ENCODE results near the gene DNAJB2.
A peak's percentile ranks its signal among the peaks of the same experiment; 100 is the strongest.
"Not testable (repeated sequence)": the region's sequence is repeated elsewhere in the genome, so short reads cannot be mapped to it uniquely, and the experiment has no call there.

Gene DNAJB2

GRCh38 chr2:219279151-219279915 is at the start of gene DNAJB2:
Gene DNAJB2 (plus strand): TSS chr2:219279366. CDS start chr2:219279834, 468 bp downstream.
- DNase-seq, result peak; percentile 100

GRCh38 chr2:219230059-219230540 is 49.1 kb upstream of the DNAJB2 start:
- peak; percentile 82 for DNase-seq

- no peak for DNase-seq
Measured at GRCh38 chr2:219234331-219234730, 44.8 kb upstream of the DNAJB2 start.

- no peak for DNase-seq
Measured at GRCh38 chr2:219243291-219243761, 35.8 kb upstream of the DNAJB2 start.

- DNase-seq, result no peak
Measured at GRCh38 chr2:219244789-219245147, 34.4 kb upstream of the DNAJB2 start.

- peak; percentile 97 for DNase-seq
Measured at GRCh38 chr2:219245148-219245898, 33.8 kb upstream of the DNAJB2 start, which contains the start of the genes GLB1L and STK16. Gene GLB1L (minus strand): TSS chr2:219245444. CDS start chr2:219243573, 1,871 bp downstream. Gene STK16 (plus strand): TSS chr2:219245479. CDS start chr2:219246000, 521 bp downstream.

GRCh38 chr2:219245899-219246230 is 33.3 kb upstream of the DNAJB2 start:
- no peak for DNase-seq

GRCh38 chr2:219246559-219246958 is 32.6 kb upstream of the DNAJB2 start:
- no peak for DNase-seq

- DNase-seq, result peak; percentile 86
Measured at GRCh38 chr2:219247678-219248642, 31.2 kb upstream of the DNAJB2 start.

GRCh38 chr2:219248845-219249202 is 30.3 kb upstream of the DNAJB2 start:
- DNase-seq, result no peak

GRCh38 chr2:219249203-219249980 is 29.8 kb upstream of the DNAJB2 start:
- peak; percentile 79 for DNase-seq

GRCh38 chr2:219250049-219250781 is 29.0 kb upstream of the DNAJB2 start:
- no peak for DNase-seq

GRCh38 chr2:219251656-219252055 is 27.5 kb upstream of the DNAJB2 start:
- no peak for DNase-seq

- DNase-seq, result peak; percentile 79
Measured at GRCh38 chr2:219252084-219252483, 27.1 kb upstream of the DNAJB2 start.

- DNase-seq, result peak; percentile 79
Measured at GRCh38 chr2:219252570-219252899, 26.6 kb upstream of the DNAJB2 start.

- peak; percentile 80 for DNase-seq
Measured at GRCh38 chr2:219252900-219253752, 26.0 kb upstream of the DNAJB2 start, which contains the start of gene TUBA4B. Gene TUBA4B (plus strand): TSS chr2:219253243. CDS start chr2:219253408, 165 bp downstream.

GRCh38 chr2:219253753-219254589 is 25.2 kb upstream of the DNAJB2 start, which contains the start of gene TUBA4A:
Gene TUBA4A (minus strand): TSS chr2:219253918. CDS start chr2:219253858, 60 bp downstream.
- peak; percentile 96 for DNase-seq

GRCh38 chr2:219254590-219255201 is 24.5 kb upstream of the DNAJB2 start:
- peak; percentile 73 for DNase-seq

GRCh38 chr2:219258942-219259341 is 20.2 kb upstream of the DNAJB2 start:
- DNase-seq, result not testable (repeated sequence)

Data from activated effector memory CD4-positive, alpha-beta T cell treated with anti-CD3 and anti-CD28 coated beads, Interleukin-2, amount 50 U/mL, for 16 hours (primary cell).